Panc1 (cell line): Measurements from ENCODE around the gene UBE2V1. TPM values are rescaled to one million over a fixed set of nuclear protein-coding genes. Genes with fewer than 3 reads are reported as not detected.

Source experiments
- ATAC-seq: fragments of 200-7000 bp; cut with Tn5 transposase; 2 replicates; pipeline ENCODE4 v1.9.1; 2020; ENCODE audit warnings: mild to moderate bottlenecking, moderate library complexity
- BruUV-seq: library from RNA; stranded (reverse); fragments of 400-500 nt; replicated peaks from 2 replicates; lab custom pipeline; 2021; lab: Mats Ljungman, UMichigan
- CTCF ChIA-PET: fragments of 300-600 bp; sonication (Branson Sonifier 250); formaldehyde crosslinking; loops from one replicate; lab custom pipeline; 2022; ENCODE audit warnings: antibody characterized with exemption; lab: Charles Lee
- POLR2A ChIA-PET: fragments of 300-600 bp; sonication (Branson Sonifier 250); formaldehyde crosslinking; loops from one replicate; lab custom pipeline; 2022; ENCODE audit warnings: antibody characterized with exemption; lab: Charles Lee
- DNase-seq: peaks from one replicate; pipeline ENCODE4 v3.0.0-alpha.2; 2010; ENCODE audit warnings: low read depth, low spot score
- H3K27ac ChIP-seq: 2 replicates; pipeline ENCODE4 v1.5.1; 2011; ENCODE audit warnings: mild to moderate bottlenecking, low read length, inconsistent platforms
- H3K27me3 ChIP-seq: fragments of 200-500 bp; sonication (Bioruptor generic); 2 replicates; pipeline ENCODE4 v1.6.0; 2014; ENCODE audit warnings: low read length, inconsistent platforms; ENCODE audit not compliant: control insufficient read depth, insufficient read depth
- H3K36me3 ChIP-seq: fragments of 200-500 bp; sonication (Bioruptor generic); 2 replicates; pipeline ENCODE4 v1.5.1; 2014; ENCODE audit warnings: inconsistent platforms, mild to moderate bottlenecking, low read length, moderate library complexity; ENCODE audit not compliant: control insufficient read depth, insufficient read depth
- H3K4me1 ChIP-seq: 2 replicates; pipeline ENCODE4 v1.5.1; 2011; ENCODE audit warnings: inconsistent platforms, mild to moderate bottlenecking, low read length, moderate library complexity; ENCODE audit not compliant: control insufficient read depth, insufficient read depth
- H3K4me3 ChIP-seq, 2 experiments: 2 replicates each; pipeline ENCODE4 v1.5.1; 2011 to 2012; ENCODE audit warnings: low read depth in 2 of 2, low read length in 2 of 2, mild to moderate bottlenecking in 2 of 2, inconsistent platforms in 1 of 2, moderate library complexity in 1 of 2
- H3K9me3 ChIP-seq: fragments of 200-500 bp; sonication (Bioruptor generic); 2 replicates; pipeline ENCODE4 v1.5.1; 2014; ENCODE audit warnings: low read depth, mild to moderate bottlenecking, inconsistent platforms, low read length, moderate library complexity; ENCODE audit not compliant: control insufficient read depth, insufficient read depth
- CTCF ChIP-seq: fragments of 450-650 bp; IDR thresholded peaks from 2 replicates; pipeline ENCODE4 v1.5.1; 2017; ENCODE audit warnings: mild to moderate bottlenecking
- POLR2AphosphoS5 ChIP-seq: IDR thresholded peaks from 2 replicates; pipeline ENCODE4 v1.6.1; 2012; ENCODE audit warnings: mild to moderate bottlenecking, low read depth, low read length, moderate library complexity
- REST ChIP-seq, 2 experiments: IDR thresholded peaks; 2 replicates each; pipeline ENCODE4 v1.6.1; 2011 to 2012; ENCODE audit warnings: low read depth in 2 of 2, control low read depth in 1 of 2, low read length in 1 of 2, mild to moderate bottlenecking in 1 of 2, moderate library complexity in 1 of 2; ENCODE audit not compliant: insufficient read depth in 1 of 2
- SIN3A ChIP-seq: IDR thresholded peaks from 2 replicates; pipeline ENCODE4 v1.6.1; 2012; ENCODE audit warnings: low read depth, mild to moderate bottlenecking, low read length, moderate library complexity, borderline replicate concordance; ENCODE audit not compliant: insufficient read depth
- TCF7L2 ChIP-seq: IDR thresholded peaks from 2 replicates; pipeline ENCODE4 v1.6.1; 2011; ENCODE audit warnings: mild to moderate bottlenecking, low read depth, low read length, inconsistent platforms
- in situ Hi-C: cut with HindIII; loops from 2 replicates; pipeline ENCODE4 v1.10.0; 2016; ENCODE audit warnings: low sequenced_read_pairs, low pct_unique_long_range_greater_than_20kb
- intact Hi-C: fragments of 100-400 bp; cut with micrococcal nuclease; formaldehyde crosslinking; loops from one replicate; pipeline ENCODE4 v1.10.0; 2022; ENCODE audit not compliant: unreplicated experiment
- total RNA-seq: library from RNA; stranded (reverse); gene quantifications from one replicate; pipeline ENCODE4 v1.2.1, GENCODE V29; 2021; ENCODE audit not compliant: unreplicated experiment

UBE2V1 gene
- total RNA-seq, 1 experiment from 2014 or later: 115 TPM

GRCh38 chr20:50057714-50058053, 55.3 kb downstream of the UBE2V1 start:
- no peaks in the 10 kb centered on the region for H3K9me3 ChIP-seq
- TF ChIP-seq SIN3A: no peak
- TF ChIP-seq REST (IDR thresholded peaks at IDR 0.05; ENCODE audit: insufficient read depth in 1 of 2, low read depth in 2 of 2, low read length in 1 of 2): no peak
- no peak for TF ChIP-seq TCF7L2
- TF ChIP-seq POLR2AphosphoS5: no peak
- no peak for TF ChIP-seq CTCF
- no peak for ATAC-seq
- no peak overlapping the region for H3K4me3 ChIP-seq
- CTCF ChIA-PET: no interaction called here
- in situ Hi-C loops (no loop called here), intact Hi-C loops (no loop called here)
- no peak overlapping the region for H3K27ac ChIP-seq
- H3K27me3 ChIP-seq: no peaks in the 10 kb centered on the region
- DNase-seq: no peak
- peaks cover 7% of the 10 kb centered on the region for H3K4me1 ChIP-seq
- no TSS peak for BruUV-seq
- H3K36me3 ChIP-seq: no peaks in the 10 kb centered on the region
- POLR2A ChIA-PET: no interaction called here

GRCh38 chr20:50056951-50057713, 55.8 kb downstream of the UBE2V1 start:
- intact Hi-C loops (no loop called here), in situ Hi-C loops (no loop called here)
- CTCF ChIA-PET: interaction anchor here (0.6 kb wide), 2 partner anchors 78 to 166 kb away, joined by 4 to 5 read pairs; no protein-coding TSS in a partner anchor
- no peaks in the 10 kb centered on the region for H3K27me3 ChIP-seq
- TF ChIP-seq SIN3A: no peak
- no peak for TF ChIP-seq REST (IDR thresholded peaks at IDR 0.05; ENCODE audit: insufficient read depth in 1 of 2, low read depth in 2 of 2, low read length in 1 of 2)
- no peak for TF ChIP-seq POLR2AphosphoS5
- TF ChIP-seq TCF7L2: no peak
- TF ChIP-seq CTCF: no peak
- DNase-seq (no peak), ATAC-seq (no peak)
- POLR2A ChIA-PET: no interaction called here
- no peaks in the 10 kb centered on the region for H3K9me3 ChIP-seq
- H3K36me3 ChIP-seq: no peaks in the 10 kb centered on the region
- H3K27ac ChIP-seq: no peak overlapping the region
- no TSS peak for BruUV-seq
- H3K4me3 ChIP-seq: no peak overlapping the region
- H3K4me1 ChIP-seq: peaks cover 7% of the 10 kb centered on the region
